OCI-LY3 (cell line): ENCODE measurements around the gene FGD4.
A peak's percentile ranks its signal among the peaks of the same experiment; 100 is the strongest.

Experiments used
- H2AFZ ChIP-seq: fragments of 200-600, 300-600 bp; shearing (Covaris generic); 2 replicates; pipeline ENCODE4 v1.6.0; 2014; ENCODE audit warnings: antibody characterized with exemption, low read depth, low read length
- H3K27ac ChIP-seq: fragments of 200-600, 300-600 bp; sonication (generic); 2 replicates; pipeline ENCODE4 v1.5.1; 2014; ENCODE audit warnings: mild to moderate bottlenecking, low read length, moderate library complexity, mixed read lengths
- H3K27me3 ChIP-seq: fragments of 200-600, 300-600 bp; sonication (generic); 2 replicates; pipeline ENCODE4 v1.6.1; 2014; ENCODE audit warnings: low read depth, low read length, mixed read lengths
- H3K36me3 ChIP-seq: fragments of 200-600, 300-600 bp; sonication (generic); replicated peaks from 2 replicates; pipeline ENCODE3; 2014; ENCODE audit warnings: low read depth, low read length, mixed read lengths
- H3K4me1 ChIP-seq: fragments of 300-600, 200-600 bp; sonication (generic); 2 replicates; pipeline ENCODE4 v1.6.1; 2014; ENCODE audit warnings: low read length, mixed read lengths
- H3K4me2 ChIP-seq: fragments of 200-600, 300-600 bp; sonication (generic); 2 replicates; pipeline ENCODE4 v1.6.1; 2014; ENCODE audit warnings: low read length, mixed read lengths
- H3K4me3 ChIP-seq: fragments of 300-600, 200-600 bp; sonication (generic); 2 replicates; pipeline ENCODE4 v1.5.1; 2014; ENCODE audit warnings: antibody characterized with exemption, mild to moderate bottlenecking, low read length, moderate library complexity
- H3K79me2 ChIP-seq: fragments of 300-600, 200-600 bp; shearing (Covaris generic); 2 replicates; pipeline ENCODE4 v1.6.1; 2014; ENCODE audit warnings: mild to moderate bottlenecking, low read length, mixed read lengths
- H3K9ac ChIP-seq: fragments of 300-600, 200-600 bp; shearing (Covaris generic); 2 replicates; pipeline ENCODE4 v1.6.0; 2014; ENCODE audit warnings: mild to moderate bottlenecking, low read length, moderate library complexity
- H3K9me3 ChIP-seq: fragments of 200-600, 300-600 bp; shearing (Covaris generic); 2 replicates; pipeline ENCODE4 v1.6.1; 2014; ENCODE audit warnings: low read length, mixed read lengths; ENCODE audit not compliant: insufficient read depth
- H4K20me1 ChIP-seq: fragments of 200-600, 300-600 bp; sonication (generic); 2 replicates; pipeline ENCODE4 v1.6.1; 2016; ENCODE audit warnings: low read length, mixed read lengths; ENCODE audit not compliant: insufficient read depth
- EZH2phosphoT487 ChIP-seq: fragments of 200-600 bp; shearing (Covaris generic); IDR thresholded peaks from 2 replicates; pipeline ENCODE4 v1.6.1; 2018; ENCODE audit warnings: antibody characterized with exemption, mixed run types, low read depth
- TF ChIP-seq, protein P1 (sequence below): fragments of 200-600, 300-600 bp; sonication (generic); IDR thresholded peaks from 2 replicates; pipeline ENCODE4 v1.5.1; 2014; ENCODE audit warnings: antibody characterized with exemption, low read length, low read depth

FGD4 gene

DNA sequence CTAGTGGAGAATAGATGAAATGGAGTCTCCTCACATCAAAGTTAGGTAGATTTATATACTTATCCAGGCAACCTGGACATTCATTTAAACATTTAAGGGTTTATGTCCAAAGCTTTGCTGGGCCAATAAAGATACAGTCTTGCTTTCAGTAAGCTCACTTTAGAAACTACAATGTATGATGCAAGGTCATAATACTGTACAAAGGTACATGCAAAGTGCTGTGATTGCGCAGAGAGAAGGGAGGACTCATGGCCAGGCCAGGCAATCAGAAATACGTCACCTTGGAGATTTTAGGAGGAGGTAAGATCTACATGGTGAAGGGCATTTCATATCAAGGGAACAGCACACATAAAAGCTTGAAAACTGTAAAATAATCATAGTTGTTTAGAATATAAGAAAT lies 113.6 kb downstream of the FGD4 start:
- no peaks in the 10 kb centered on the region for H3K79me2 ChIP-seq
- no peaks in the 10 kb centered on the region for H3K36me3 ChIP-seq
- no peak overlapping the region for H3K4me3 ChIP-seq
- H3K27me3 ChIP-seq: no peaks in the 10 kb centered on the region
- no peak overlapping the region for H3K27ac ChIP-seq
- peaks cover 15% of the 10 kb centered on the region for H3K4me1 ChIP-seq
- H3K9ac ChIP-seq: no peak overlapping the region
- H3K4me2 ChIP-seq: no peak overlapping the region
- no peaks in the 10 kb centered on the region for H4K20me1 ChIP-seq
- no peaks in the 10 kb centered on the region for H3K9me3 ChIP-seq
- TF ChIP-seq, protein P1, sequence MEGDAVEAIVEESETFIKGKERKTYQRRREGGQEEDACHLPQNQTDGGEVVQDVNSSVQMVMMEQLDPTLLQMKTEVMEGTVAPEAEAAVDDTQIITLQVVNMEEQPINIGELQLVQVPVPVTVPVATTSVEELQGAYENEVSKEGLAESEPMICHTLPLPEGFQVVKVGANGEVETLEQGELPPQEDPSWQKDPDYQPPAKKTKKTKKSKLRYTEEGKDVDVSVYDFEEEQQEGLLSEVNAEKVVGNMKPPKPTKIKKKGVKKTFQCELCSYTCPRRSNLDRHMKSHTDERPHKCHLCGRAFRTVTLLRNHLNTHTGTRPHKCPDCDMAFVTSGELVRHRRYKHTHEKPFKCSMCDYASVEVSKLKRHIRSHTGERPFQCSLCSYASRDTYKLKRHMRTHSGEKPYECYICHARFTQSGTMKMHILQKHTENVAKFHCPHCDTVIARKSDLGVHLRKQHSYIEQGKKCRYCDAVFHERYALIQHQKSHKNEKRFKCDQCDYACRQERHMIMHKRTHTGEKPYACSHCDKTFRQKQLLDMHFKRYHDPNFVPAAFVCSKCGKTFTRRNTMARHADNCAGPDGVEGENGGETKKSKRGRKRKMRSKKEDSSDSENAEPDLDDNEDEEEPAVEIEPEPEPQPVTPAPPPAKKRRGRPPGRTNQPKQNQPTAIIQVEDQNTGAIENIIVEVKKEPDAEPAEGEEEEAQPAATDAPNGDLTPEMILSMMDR: no peak
- no peak for TF ChIP-seq EZH2phosphoT487
- no peak overlapping the region for H2AFZ ChIP-seq

DNA sequence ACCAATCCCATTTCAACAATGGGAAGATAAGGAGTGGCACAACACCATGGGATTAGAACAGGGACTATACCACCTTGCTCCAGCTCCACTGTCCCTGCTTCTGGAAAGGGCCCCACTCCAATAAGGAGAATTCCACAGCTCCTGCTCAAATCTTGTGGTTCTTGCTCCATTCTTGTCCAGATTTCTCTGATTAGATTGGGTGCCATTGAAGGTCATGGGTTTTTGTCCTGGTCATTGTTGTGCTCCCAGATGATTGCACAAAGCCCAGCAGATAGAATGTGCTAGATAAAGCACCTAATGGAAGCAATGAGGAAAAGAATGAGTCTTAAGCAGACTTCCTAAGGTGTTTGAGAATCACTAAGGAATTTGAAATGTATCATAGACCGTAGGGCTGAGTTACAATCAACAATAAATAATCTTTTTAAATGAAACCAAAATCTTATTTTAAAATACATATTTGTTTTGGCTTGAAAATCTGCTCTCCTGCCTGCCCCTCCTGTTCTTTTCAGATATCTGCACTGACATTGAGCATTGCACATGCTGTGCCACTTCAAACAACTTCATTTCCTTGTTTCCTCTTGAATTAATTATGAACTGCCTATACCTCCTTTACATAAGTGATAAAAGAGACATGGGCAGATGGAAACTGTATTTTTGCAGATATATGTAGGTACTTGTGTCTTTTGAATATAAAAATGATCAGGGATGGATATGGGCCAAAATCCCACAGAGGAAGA lies 115.9 kb downstream of the FGD4 start:
- H3K9ac ChIP-seq: no peak overlapping the region
- H4K20me1 ChIP-seq: no peaks in the 10 kb centered on the region
- H3K4me3 ChIP-seq: no peak overlapping the region
- peaks cover 15% of the 10 kb centered on the region for H3K4me1 ChIP-seq
- no peaks in the 10 kb centered on the region for H3K27me3 ChIP-seq
- peak overlapping the region; percentile 34 for H3K4me2 ChIP-seq
- no peaks in the 10 kb centered on the region for H3K9me3 ChIP-seq
- H3K27ac ChIP-seq: no peak overlapping the region
- no peak overlapping the region for H2AFZ ChIP-seq
- H3K36me3 ChIP-seq: no peaks in the 10 kb centered on the region
- H3K79me2 ChIP-seq: no peaks in the 10 kb centered on the region
- TF ChIP-seq, protein P1: no peak
- no peak for TF ChIP-seq EZH2phosphoT487

DNA sequence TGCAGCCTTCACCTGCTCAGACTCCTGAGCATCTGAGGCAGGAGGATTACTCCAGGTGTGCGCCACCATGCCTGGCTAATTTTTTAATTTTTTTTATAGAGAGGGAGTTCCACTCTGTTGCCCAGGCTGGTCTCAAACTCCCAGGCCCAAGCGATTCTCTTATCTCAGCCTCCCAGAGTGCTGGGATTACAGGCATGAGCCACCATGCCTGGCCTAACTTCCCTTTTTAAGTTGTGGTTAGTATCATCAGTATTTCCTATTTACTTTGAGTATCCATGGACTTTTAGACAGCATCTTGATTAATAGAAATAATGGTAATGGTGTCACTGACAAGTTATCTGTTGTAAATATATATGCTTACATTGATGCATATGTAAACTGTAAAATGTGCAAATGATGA lies 116.9 kb downstream of the FGD4 start:
- H2AFZ ChIP-seq: no peak overlapping the region
- no peaks in the 10 kb centered on the region for H3K79me2 ChIP-seq
- H3K9me3 ChIP-seq: no peaks in the 10 kb centered on the region
- no peak overlapping the region for H3K27ac ChIP-seq
- no peaks in the 10 kb centered on the region for H3K27me3 ChIP-seq
- H3K9ac ChIP-seq: no peak overlapping the region
- no peaks in the 10 kb centered on the region for H4K20me1 ChIP-seq
- H3K4me2 ChIP-seq: peak overlapping the region; percentile 34
- H3K4me1 ChIP-seq: peaks cover 23% of the 10 kb centered on the region
- no peak overlapping the region for H3K4me3 ChIP-seq
- TF ChIP-seq, protein P1: no peak
- no peak for TF ChIP-seq EZH2phosphoT487
- H3K36me3 ChIP-seq: no peaks in the 10 kb centered on the region

DNA sequence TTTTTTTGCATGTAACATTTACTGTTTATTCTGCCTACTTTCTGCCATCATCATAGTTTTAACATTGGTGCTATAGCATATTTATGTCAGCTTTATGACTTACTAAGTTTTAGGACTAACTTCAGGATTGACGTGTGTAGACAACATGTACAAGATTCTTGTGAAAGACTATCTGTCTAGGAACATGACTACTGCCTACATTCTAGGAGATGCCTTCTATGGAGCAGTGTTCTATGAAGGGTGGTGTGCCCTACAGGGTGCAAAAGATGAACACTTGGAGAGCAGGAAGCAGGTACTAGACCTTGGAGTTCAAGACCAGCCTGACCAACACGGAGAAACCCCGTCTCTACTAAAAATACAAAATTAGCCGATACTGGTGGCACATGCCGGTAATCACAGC lies 118.6 kb downstream of the FGD4 start:
- no peak overlapping the region for H3K9ac ChIP-seq
- H3K4me2 ChIP-seq: no peak overlapping the region
- H3K4me1 ChIP-seq: peaks cover 40% of the 10 kb centered on the region
- H3K4me3 ChIP-seq: no peak overlapping the region
- TF ChIP-seq EZH2phosphoT487: no peak
- TF ChIP-seq, protein P1: no peak
- no peaks in the 10 kb centered on the region for H3K9me3 ChIP-seq
- H3K79me2 ChIP-seq: no peaks in the 10 kb centered on the region
- no peaks in the 10 kb centered on the region for H4K20me1 ChIP-seq
- H2AFZ ChIP-seq: no peak overlapping the region
- H3K27ac ChIP-seq: no peak overlapping the region
- H3K27me3 ChIP-seq: no peaks in the 10 kb centered on the region
- no peaks in the 10 kb centered on the region for H3K36me3 ChIP-seq
